Breast epithelium (tissue), 3 donors: ENCODE data around the gene ARL8A.

ENCODE experiments used
- POLR2A ChIP-seq: fragments of 450-650 bp; IDR thresholded peaks from one replicate; pipeline ENCODE4 v1.6.1; 2016; ENCODE audit warnings: antibody characterized with exemption, mild to moderate bottlenecking, moderate library complexity
- TF ChIP-seq, protein P1 (sequence below), 3 donors: fragments of 450-650 bp; IDR thresholded peaks; one replicate each; pipeline ENCODE4 v1.5.1; 2016 to 2017; ENCODE audit warnings: antibody characterized with exemption in 3 of 3, mild to moderate bottlenecking in 3 of 3, moderate library complexity in 3 of 3

DNA sequence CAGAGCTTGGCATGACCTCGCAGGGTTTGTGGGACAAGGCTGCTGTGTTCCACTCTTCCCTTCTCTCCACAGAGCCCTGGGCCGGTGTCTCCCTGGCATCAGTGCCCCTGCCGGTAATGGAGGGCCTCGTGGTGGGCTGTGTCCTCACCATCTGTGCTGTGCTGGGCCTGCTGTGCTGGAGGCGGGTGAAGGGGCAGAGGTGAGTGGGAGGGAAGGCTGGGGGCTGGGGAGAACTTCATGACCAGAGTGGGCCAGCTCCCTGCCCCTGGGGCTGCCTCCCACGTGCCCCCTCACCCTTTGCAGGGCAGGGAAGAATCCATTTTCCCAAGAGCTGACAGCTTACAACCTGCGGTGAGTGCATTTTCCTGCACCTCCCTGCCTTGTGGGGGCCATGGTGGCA, 37.0 kb upstream of the ARL8A start:
- TF ChIP-seq, protein P1, sequence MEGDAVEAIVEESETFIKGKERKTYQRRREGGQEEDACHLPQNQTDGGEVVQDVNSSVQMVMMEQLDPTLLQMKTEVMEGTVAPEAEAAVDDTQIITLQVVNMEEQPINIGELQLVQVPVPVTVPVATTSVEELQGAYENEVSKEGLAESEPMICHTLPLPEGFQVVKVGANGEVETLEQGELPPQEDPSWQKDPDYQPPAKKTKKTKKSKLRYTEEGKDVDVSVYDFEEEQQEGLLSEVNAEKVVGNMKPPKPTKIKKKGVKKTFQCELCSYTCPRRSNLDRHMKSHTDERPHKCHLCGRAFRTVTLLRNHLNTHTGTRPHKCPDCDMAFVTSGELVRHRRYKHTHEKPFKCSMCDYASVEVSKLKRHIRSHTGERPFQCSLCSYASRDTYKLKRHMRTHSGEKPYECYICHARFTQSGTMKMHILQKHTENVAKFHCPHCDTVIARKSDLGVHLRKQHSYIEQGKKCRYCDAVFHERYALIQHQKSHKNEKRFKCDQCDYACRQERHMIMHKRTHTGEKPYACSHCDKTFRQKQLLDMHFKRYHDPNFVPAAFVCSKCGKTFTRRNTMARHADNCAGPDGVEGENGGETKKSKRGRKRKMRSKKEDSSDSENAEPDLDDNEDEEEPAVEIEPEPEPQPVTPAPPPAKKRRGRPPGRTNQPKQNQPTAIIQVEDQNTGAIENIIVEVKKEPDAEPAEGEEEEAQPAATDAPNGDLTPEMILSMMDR (IDR thresholded peaks at IDR 0.05) = no peak
- no peak for TF ChIP-seq POLR2A
